ENCODE measurements around the gene GGA3. TPM values are rescaled to one million over a fixed set of nuclear protein-coding genes. Genes with fewer than 3 reads are reported as not detected.
A peak's percentile ranks its signal among the peaks of the same experiment; 100 is the strongest.
"Not testable (repeated sequence)": the region's sequence is repeated elsewhere in the genome, so short reads cannot be mapped to it uniquely, and the experiment has no call there.

Gene GGA3
- polyA plus RNA-seq, 1 donor from 2014 or later: 15.7 TPM

DNA sequence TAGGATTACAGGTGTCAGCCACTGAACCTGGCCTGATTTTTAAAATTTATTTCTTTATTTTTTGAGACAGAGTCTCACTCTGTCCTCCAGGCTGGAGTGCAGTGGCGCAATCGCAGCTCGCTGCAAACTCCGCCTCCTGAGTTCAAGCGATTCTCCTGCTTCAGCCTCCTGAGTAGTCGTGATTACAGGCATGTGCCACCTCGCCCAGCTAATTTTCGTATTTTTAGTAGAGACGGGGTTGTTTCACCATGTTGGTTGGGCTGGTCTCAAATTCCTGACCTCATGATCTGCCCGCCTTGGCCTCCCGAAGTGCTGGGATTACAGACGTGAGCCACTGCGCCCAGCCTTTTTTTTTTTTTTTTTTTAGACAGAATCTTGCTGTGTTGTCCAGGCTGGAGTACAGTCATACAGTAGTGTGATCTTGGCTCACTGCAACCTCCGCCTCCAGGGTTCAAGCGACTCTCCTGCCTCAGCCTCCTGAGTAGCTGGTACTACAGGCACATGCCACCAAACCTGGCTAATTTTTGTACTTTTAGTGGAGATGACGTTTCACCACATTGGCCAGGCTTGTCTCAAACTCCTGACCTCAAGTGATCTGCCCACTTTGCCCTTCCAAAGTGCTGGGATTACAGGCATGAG lies 31.5 kb upstream of the GGA3 start:
- H3K36me3 ChIP-seq (ENCODE audit: insufficient read depth, low read length); H3K4me3 ChIP-seq (ENCODE audit: low read length); H3K4me2 ChIP-seq (ENCODE audit: low read length); H3K79me2 ChIP-seq (replicated peaks; ENCODE audit: insufficient read depth, low read length); H4K20me1 ChIP-seq (ENCODE audit: insufficient read depth); H3F3A ChIP-seq (ENCODE audit: insufficient read depth, low read length, poor library complexity, severe bottlenecking); H3K27me3 ChIP-seq (ENCODE audit: insufficient read depth, low read depth, low read length); H2AFZ ChIP-seq (ENCODE audit: low read depth, low read length); H3K9me2 ChIP-seq (ENCODE audit: insufficient read depth, low read length); H3K9me3 ChIP-seq (ENCODE audit: low read length); H3K27ac ChIP-seq (ENCODE audit: low read length); H3K9ac ChIP-seq (ENCODE audit: low read length): not testable (repeated sequence)

DNA sequence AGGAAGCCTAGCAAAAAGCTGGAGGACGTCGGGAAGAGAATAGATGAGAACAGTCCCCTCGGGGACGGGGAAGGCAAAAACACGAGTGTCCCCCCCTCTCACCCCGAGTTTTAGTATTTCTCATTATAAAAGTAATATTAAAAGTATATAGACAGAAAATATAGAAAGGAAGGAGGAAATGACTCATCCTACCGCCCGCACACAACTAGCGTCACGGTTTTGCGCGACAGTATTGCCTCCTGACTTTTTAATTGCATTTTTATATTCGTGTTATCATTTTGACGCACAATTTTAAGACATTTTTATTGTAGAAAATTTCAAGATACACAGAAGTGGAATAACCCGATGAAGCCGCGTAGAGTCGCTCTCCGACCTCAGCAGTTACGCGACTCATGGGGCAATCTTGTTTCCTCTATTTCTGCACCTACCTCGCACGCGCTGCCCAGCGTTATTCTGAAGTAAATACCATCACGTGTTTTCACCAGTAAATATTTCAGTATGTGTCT lies 28.5 kb upstream of the GGA3 start:
- no peaks in the 10 kb centered on the region for H3K9me3 ChIP-seq (ENCODE audit: low read length)
- peak overlapping the region; percentile 42 for H3K4me2 ChIP-seq (ENCODE audit: low read length)
- no peaks in the 10 kb centered on the region for H3K79me2 ChIP-seq (replicated peaks; ENCODE audit: insufficient read depth, low read length)
- peaks cover 3% of the 10 kb centered on the region for H3F3A ChIP-seq (ENCODE audit: insufficient read depth, low read length, poor library complexity, severe bottlenecking)
- no peaks in the 10 kb centered on the region for H3K36me3 ChIP-seq (ENCODE audit: insufficient read depth, low read length)
- no peak overlapping the region for H3K27ac ChIP-seq (ENCODE audit: low read length)
- H3K9ac ChIP-seq (ENCODE audit: low read length): peak overlapping the region; percentile 10
- TF ChIP-seq RAD21 (conservative IDR thresholded peaks at IDR 0.05): no peak
- TF ChIP-seq, protein P1, sequence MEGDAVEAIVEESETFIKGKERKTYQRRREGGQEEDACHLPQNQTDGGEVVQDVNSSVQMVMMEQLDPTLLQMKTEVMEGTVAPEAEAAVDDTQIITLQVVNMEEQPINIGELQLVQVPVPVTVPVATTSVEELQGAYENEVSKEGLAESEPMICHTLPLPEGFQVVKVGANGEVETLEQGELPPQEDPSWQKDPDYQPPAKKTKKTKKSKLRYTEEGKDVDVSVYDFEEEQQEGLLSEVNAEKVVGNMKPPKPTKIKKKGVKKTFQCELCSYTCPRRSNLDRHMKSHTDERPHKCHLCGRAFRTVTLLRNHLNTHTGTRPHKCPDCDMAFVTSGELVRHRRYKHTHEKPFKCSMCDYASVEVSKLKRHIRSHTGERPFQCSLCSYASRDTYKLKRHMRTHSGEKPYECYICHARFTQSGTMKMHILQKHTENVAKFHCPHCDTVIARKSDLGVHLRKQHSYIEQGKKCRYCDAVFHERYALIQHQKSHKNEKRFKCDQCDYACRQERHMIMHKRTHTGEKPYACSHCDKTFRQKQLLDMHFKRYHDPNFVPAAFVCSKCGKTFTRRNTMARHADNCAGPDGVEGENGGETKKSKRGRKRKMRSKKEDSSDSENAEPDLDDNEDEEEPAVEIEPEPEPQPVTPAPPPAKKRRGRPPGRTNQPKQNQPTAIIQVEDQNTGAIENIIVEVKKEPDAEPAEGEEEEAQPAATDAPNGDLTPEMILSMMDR (IDR thresholded peaks at IDR 0.05; ENCODE audit: poor library complexity, severe bottlenecking): peak; percentile 6
- peak overlapping the region; percentile 89 for H3K4me3 ChIP-seq (ENCODE audit: low read length)
- no peaks in the 10 kb centered on the region for H3K9me2 ChIP-seq (ENCODE audit: insufficient read depth, low read length)
- no peaks in the 10 kb centered on the region for H4K20me1 ChIP-seq (ENCODE audit: insufficient read depth)
- peak overlapping the region; percentile 35 for H2AFZ ChIP-seq (ENCODE audit: low read depth, low read length)
- peaks cover 3% of the 10 kb centered on the region for H3K27me3 ChIP-seq (ENCODE audit: insufficient read depth, low read depth, low read length)

DNA sequence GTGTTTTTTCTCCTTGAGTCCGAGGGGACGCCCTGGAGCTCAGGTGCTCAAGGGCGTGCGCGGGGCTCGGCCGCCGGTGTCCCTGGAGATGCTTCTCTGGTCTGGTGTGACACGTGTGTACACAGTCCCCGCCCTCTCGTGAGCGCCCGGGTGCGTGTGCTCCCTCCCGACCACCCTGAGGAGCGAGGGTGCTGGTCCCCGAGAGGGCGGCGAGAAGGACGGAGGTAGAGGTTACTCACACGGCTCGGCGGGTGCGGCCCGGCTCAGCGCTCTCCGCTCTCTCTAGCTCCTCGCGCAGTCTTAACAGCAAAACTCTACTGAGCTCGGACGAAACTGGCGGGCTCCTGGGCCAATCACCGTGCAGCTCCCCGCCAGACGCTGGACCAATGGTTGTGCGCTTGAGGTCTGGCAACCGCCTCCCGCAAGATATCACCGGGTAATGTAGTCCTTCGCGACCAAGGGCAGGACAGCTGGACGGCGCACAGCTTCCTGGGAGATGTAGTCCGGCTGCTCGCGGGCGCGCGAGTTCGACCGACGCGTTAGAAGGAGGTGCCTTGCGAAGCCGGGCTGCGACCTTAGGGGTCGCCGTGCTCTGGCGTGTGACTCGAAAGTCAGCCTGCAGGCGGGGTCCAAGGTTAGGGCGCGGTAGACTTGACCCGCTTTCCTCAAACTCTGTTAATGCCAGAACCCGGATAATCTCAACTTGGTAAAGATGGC lies 27.9 kb upstream of the GGA3 start, which contains the start of gene SLC25A19:
Gene SLC25A19 (minus strand): TSS at position 319 of the 717 bp plus-strand sequence. CDS start 2,669 bp downstream, outside the sequence.
- no peaks in the 10 kb centered on the region for H3K9me2 ChIP-seq (ENCODE audit: insufficient read depth, low read length)
- H3K4me3 ChIP-seq (ENCODE audit: low read length): peak within 1 kb of the TSS; percentile 89
- no peaks in the 10 kb centered on the region for H4K20me1 ChIP-seq (ENCODE audit: insufficient read depth)
- H2AFZ ChIP-seq (ENCODE audit: low read depth, low read length): peak within 1 kb of the TSS; percentile 53
- H3K27ac ChIP-seq (ENCODE audit: low read length): no peak within 1 kb of the TSS
- H3K9ac ChIP-seq (ENCODE audit: low read length): peak within 1 kb of the TSS; percentile 59
- H3K36me3 ChIP-seq (ENCODE audit: insufficient read depth, low read length): no peaks in the 10 kb centered on the region
- H3K27me3 ChIP-seq (ENCODE audit: insufficient read depth, low read depth, low read length): peaks cover 3% of the 10 kb centered on the region
- H3F3A ChIP-seq (ENCODE audit: insufficient read depth, low read length, poor library complexity, severe bottlenecking): peaks cover 3% of the 10 kb centered on the region
- no peaks in the 10 kb centered on the region for H3K9me3 ChIP-seq (ENCODE audit: low read length)
- TF ChIP-seq POLR2AphosphoS5 (IDR thresholded peaks at IDR 0.05) (peak; percentile 52), TAF1 (IDR thresholded peaks at IDR 0.05; ENCODE audit: low read depth) (peak; percentile 60), SMC3 (conservative IDR thresholded peaks at IDR 0.05; ENCODE audit: poor library complexity) (peak; percentile 36), EP300 (conservative IDR thresholded peaks at IDR 0.05; ENCODE audit: poor library complexity, severe bottlenecking) (peak; percentile 52), MXI1 (conservative IDR thresholded peaks at IDR 0.05; ENCODE audit: poor library complexity, severe bottlenecking) (peak; percentile 97), RAD21 (conservative IDR thresholded peaks at IDR 0.05) (peak; percentile 24), EZH2 (IDR thresholded peaks at IDR 0.05; ENCODE audit: borderline replicate concordance, insufficient read depth, low read length, poor library complexity, severe bottlenecking) (no peak)
- TF ChIP-seq, protein P2, sequence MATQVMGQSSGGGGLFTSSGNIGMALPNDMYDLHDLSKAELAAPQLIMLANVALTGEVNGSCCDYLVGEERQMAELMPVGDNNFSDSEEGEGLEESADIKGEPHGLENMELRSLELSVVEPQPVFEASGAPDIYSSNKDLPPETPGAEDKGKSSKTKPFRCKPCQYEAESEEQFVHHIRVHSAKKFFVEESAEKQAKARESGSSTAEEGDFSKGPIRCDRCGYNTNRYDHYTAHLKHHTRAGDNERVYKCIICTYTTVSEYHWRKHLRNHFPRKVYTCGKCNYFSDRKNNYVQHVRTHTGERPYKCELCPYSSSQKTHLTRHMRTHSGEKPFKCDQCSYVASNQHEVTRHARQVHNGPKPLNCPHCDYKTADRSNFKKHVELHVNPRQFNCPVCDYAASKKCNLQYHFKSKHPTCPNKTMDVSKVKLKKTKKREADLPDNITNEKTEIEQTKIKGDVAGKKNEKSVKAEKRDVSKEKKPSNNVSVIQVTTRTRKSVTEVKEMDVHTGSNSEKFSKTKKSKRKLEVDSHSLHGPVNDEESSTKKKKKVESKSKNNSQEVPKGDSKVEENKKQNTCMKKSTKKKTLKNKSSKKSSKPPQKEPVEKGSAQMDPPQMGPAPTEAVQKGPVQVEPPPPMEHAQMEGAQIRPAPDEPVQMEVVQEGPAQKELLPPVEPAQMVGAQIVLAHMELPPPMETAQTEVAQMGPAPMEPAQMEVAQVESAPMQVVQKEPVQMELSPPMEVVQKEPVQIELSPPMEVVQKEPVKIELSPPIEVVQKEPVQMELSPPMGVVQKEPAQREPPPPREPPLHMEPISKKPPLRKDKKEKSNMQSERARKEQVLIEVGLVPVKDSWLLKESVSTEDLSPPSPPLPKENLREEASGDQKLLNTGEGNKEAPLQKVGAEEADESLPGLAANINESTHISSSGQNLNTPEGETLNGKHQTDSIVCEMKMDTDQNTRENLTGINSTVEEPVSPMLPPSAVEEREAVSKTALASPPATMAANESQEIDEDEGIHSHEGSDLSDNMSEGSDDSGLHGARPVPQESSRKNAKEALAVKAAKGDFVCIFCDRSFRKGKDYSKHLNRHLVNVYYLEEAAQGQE (IDR thresholded peaks at IDR 0.05; ENCODE audit: borderline replicate concordance): no peak
- TF ChIP-seq, protein P1 (IDR thresholded peaks at IDR 0.05; ENCODE audit: poor library complexity, severe bottlenecking): peak; percentile 59
- peak within 1 kb of the TSS; percentile 74 for H3K4me2 ChIP-seq (ENCODE audit: low read length)
- H3K79me2 ChIP-seq (replicated peaks; ENCODE audit: insufficient read depth, low read length): no peaks in the 10 kb centered on the region

Data from neural cell (in vitro differentiated cells).